HCT116 (cell line): ENCODE results near the gene CYP26B1. TPM values are rescaled to one million over a fixed set of nuclear protein-coding genes. Genes with fewer than 3 reads are reported as not detected.

Experiments used
- ATAC-seq: fragments of 200-7000 bp; cut with Tn5 transposase; 2 replicates; pipeline ENCODE4 v1.9.1; 2020; ENCODE audit warnings: mild to moderate bottlenecking, moderate library complexity
- BruUV-seq: library from RNA; stranded (reverse); fragments of 400-500 nt; replicated peaks from 2 replicates; lab custom pipeline; 2021; lab: Mats Ljungman, UMichigan
- CTCF ChIA-PET: fragments of 300-600 bp; sonication (Branson Sonifier 250); formaldehyde crosslinking; loops from one replicate; lab custom pipeline; 2021; ENCODE audit warnings: antibody characterized with exemption; lab: Charles Lee
- POLR2A ChIA-PET: fragments of 300-600, 350-600 bp; sonication (Branson Sonifier 250); formaldehyde crosslinking; loops from one replicate; lab custom pipeline; 2021; ENCODE audit warnings: antibody characterized with exemption; lab: Charles Lee
- RAD21 ChIA-PET, 2 experiments: fragments of 300-600 bp; sonication (Branson Sonifier 250); formaldehyde crosslinking; loops; one replicate each; lab custom pipeline; 2023; ENCODE audit warnings: low total read pairs in 2 of 2; ENCODE audit not compliant: uncharacterized antibody in 2 of 2, unreplicated experiment in 2 of 2, low non-redundant PET in 1 of 2; lab: Charles Lee
- DNase-seq: peaks from one replicate; pipeline ENCODE4 v3.0.0-alpha.2; 2010; ENCODE audit warnings: low read depth, low spot score
- H2AFZ ChIP-seq: fragments of 200-600 bp; shearing (Covaris generic), sonication (generic); 2 replicates; pipeline ENCODE4 v1.6.1; 2017; ENCODE audit warnings: low read depth, mixed run types, mixed read lengths, antibody characterized with exemption, low read length; ENCODE audit not compliant: poor library complexity, severe bottlenecking
- H3K27ac ChIP-seq: 2 replicates; pipeline ENCODE4 v1.5.1; 2012; ENCODE audit warnings: low read depth, low read length
- H3K27me3 ChIP-seq: fragments of 200-600 bp; sonication (generic); 2 replicates; pipeline ENCODE4 v1.6.1; 2016; ENCODE audit warnings: mixed run types, low read length, mixed read lengths; ENCODE audit not compliant: insufficient read depth
- H3K36me3 ChIP-seq, 2 experiments: fragments of 200-500 bp in 1 of 2; fragments of 200-600 bp in 1 of 2; sonication (Bioruptor generic) in 1 of 2; sonication (generic) in 1 of 2; 2 replicates each; pipeline versions ENCODE4 v1.5.1 to v1.6.1; 2014 to 2016; ENCODE audit warnings: low read length in 2 of 2, inconsistent platforms in 1 of 2, mixed read lengths in 1 of 2, mixed run types in 1 of 2; ENCODE audit not compliant: insufficient read depth in 2 of 2, control insufficient read depth in 1 of 2
- H3K4me1 ChIP-seq, 2 experiments: fragments of 200-600 bp in 1 of 2; sonication (generic) in 1 of 2; 2 replicates each; pipeline versions ENCODE4 v1.5.1 to v1.6.1; 2012 to 2017; ENCODE audit warnings: low read length in 2 of 2, inconsistent platforms in 1 of 2, mild to moderate bottlenecking in 1 of 2, mixed read lengths in 1 of 2, mixed run types in 1 of 2, moderate library complexity in 1 of 2; ENCODE audit not compliant: insufficient read depth in 2 of 2, control insufficient read depth in 1 of 2
- H3K4me2 ChIP-seq: fragments of 200-600 bp; sonication (generic); 2 replicates; pipeline ENCODE4 v1.6.1; 2017; ENCODE audit warnings: mixed run types, low read length, mixed read lengths
- H3K4me3 ChIP-seq, 2 experiments: fragments of 200-600 bp in 1 of 2; sonication (generic) in 1 of 2; replicated peaks in 1 of 2; 2 replicates each; pipeline ENCODE4 v1.5.1; 2011 to 2016; ENCODE audit warnings: low read length in 2 of 2, control low read depth in 1 of 2, low read depth in 1 of 2, mild to moderate bottlenecking in 1 of 2, mixed read lengths in 1 of 2, mixed run types in 1 of 2
- H3K79me2 ChIP-seq: fragments of 200-600 bp; sonication (generic); 2 replicates; pipeline ENCODE4 v1.6.1; 2017; ENCODE audit warnings: mild to moderate bottlenecking, mixed run types, low read length, moderate library complexity, mixed read lengths; ENCODE audit not compliant: insufficient read depth
- H3K9ac ChIP-seq: fragments of 200-600 bp; sonication (generic); 2 replicates; pipeline ENCODE4 v1.6.1; 2016; ENCODE audit warnings: low read length, mixed read lengths
- H3K9me2 ChIP-seq: fragments of 200-600 bp; sonication (generic), shearing (Covaris generic); 2 replicates; pipeline ENCODE4 v1.6.1; 2017; ENCODE audit warnings: mixed run types, mild to moderate bottlenecking, moderate library complexity; ENCODE audit not compliant: insufficient read depth
- H3K9me3 ChIP-seq, 2 experiments: fragments of 200-500 bp in 1 of 2; fragments of 200-600 bp in 1 of 2; sonication (Bioruptor generic) in 1 of 2; sonication (generic) in 1 of 2; 2 replicates each; pipeline ENCODE4 v1.6.1; 2014 to 2017; ENCODE audit warnings: low read length in 2 of 2, mixed read lengths in 2 of 2, inconsistent platforms in 1 of 2, low read depth in 1 of 2, mild to moderate bottlenecking in 1 of 2, mixed run types in 1 of 2, moderate library complexity in 1 of 2; ENCODE audit not compliant: control insufficient read depth in 1 of 2, insufficient read depth in 1 of 2
- H4K20me1 ChIP-seq: fragments of 200-600 bp; sonication (generic), shearing (Covaris generic); 2 replicates; pipeline ENCODE4 v1.6.1; 2017; ENCODE audit warnings: mixed run types, mild to moderate bottlenecking, moderate library complexity; ENCODE audit not compliant: insufficient read depth
- CBX3 ChIP-seq: IDR thresholded peaks from 2 replicates; pipeline ENCODE4 v1.6.1; 2012; ENCODE audit warnings: low read depth
- EGR1 ChIP-seq: IDR thresholded peaks from 2 replicates; pipeline ENCODE4 v1.6.1; 2012; ENCODE audit warnings: low read depth
- ELF1 ChIP-seq: IDR thresholded peaks from 2 replicates; pipeline ENCODE4 v1.6.1; 2012; ENCODE audit warnings: low read depth, borderline replicate concordance
- EZH2phosphoT487 ChIP-seq: fragments of 200-600 bp; IDR thresholded peaks from 2 replicates; pipeline ENCODE4 v1.6.1; 2018; ENCODE audit warnings: antibody characterized with exemption, borderline replicate concordance
- FOSL1 ChIP-seq: IDR thresholded peaks from 2 replicates; pipeline ENCODE4 v1.6.1; 2012; ENCODE audit warnings: low read depth
- MAX ChIP-seq: IDR thresholded peaks from 2 replicates; pipeline ENCODE4 v1.6.1; 2012
- RAD21 ChIP-seq: IDR thresholded peaks from 2 replicates; pipeline ENCODE4 v1.6.1; 2012; ENCODE audit warnings: low read depth, mild to moderate bottlenecking
- REST ChIP-seq: IDR thresholded peaks from 2 replicates; pipeline ENCODE4 v1.6.1; 2012; ENCODE audit warnings: low read depth
- SIN3A ChIP-seq: IDR thresholded peaks from 2 replicates; pipeline ENCODE4 v1.6.1; 2012; ENCODE audit warnings: low read depth
- SP1 ChIP-seq: IDR thresholded peaks from 2 replicates; pipeline ENCODE4 v1.6.1; 2012; ENCODE audit warnings: low read depth
- SRF ChIP-seq: IDR thresholded peaks from 2 replicates; pipeline ENCODE4 v1.6.1; 2012; ENCODE audit warnings: low read depth
- TCF7L2 ChIP-seq: IDR thresholded peaks from 2 replicates; pipeline ENCODE4 v1.7.0; 2011; ENCODE audit warnings: borderline replicate concordance, inconsistent platforms; ENCODE audit not compliant: insufficient read depth, insufficient read length; ENCODE audit errors: extremely low read depth
- YY1 ChIP-seq: IDR thresholded peaks from 2 replicates; pipeline ENCODE4 v1.6.1; 2011; ENCODE audit warnings: low read length, low read depth, moderate library complexity, mild to moderate bottlenecking; ENCODE audit not compliant: insufficient replicate concordance; ENCODE audit errors: extremely low read depth
- ZFX ChIP-seq: fragments of 450-650 bp; IDR thresholded peaks from 2 replicates; pipeline ENCODE4 v1.6.1; 2017
- intact Hi-C: fragments of 100-400 bp; cut with micrococcal nuclease; formaldehyde crosslinking; loops from 2 replicates; pipeline ENCODE4 v1.10.0; 2022
- total RNA-seq: library from RNA; stranded (reverse); gene quantifications from one replicate; pipeline ENCODE4 v1.2.1, GENCODE V29; 2021; ENCODE audit not compliant: unreplicated experiment
- TF ChIP-seq, protein P1 (sequence below): IDR thresholded peaks from 2 replicates; pipeline ENCODE4 v1.6.1; 2011; ENCODE audit warnings: mild to moderate bottlenecking, low read length, moderate library complexity; ENCODE audit not compliant: insufficient replicate concordance; ENCODE audit errors: extremely low read depth

CYP26B1 gene
- total RNA-seq, 1 experiment from 2014 or later = 21.1 TPM

DNA sequence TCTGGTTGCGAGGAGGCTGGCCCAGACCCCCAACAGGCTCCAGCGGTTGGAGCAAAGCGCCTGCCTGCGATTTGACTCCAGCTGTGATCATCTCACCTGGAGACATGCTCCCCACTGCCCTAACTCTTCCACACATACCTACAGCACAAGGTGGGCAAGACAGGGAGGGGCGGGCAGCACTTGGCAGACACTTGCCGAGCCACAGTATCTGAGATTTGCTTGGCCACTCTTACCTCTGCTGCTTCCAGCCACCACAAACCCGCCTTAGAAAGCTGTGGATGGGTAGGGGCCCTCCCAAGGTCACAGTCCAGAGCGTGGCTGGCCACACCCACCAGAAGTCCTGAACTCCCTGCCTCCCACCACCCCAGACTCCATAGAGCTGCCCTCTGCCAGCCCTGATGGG lies 8.2 kb downstream of the CYP26B1 start:
- H3K9ac ChIP-seq = no peak overlapping the region
- CTCF ChIA-PET = interaction anchor here (1.4 kb wide), 1 partner anchor 216 kb away, joined by 3 read pairs; no protein-coding TSS in a partner anchor
- no peak for DNase-seq
- no TSS peak for BruUV-seq
- POLR2A ChIA-PET = no interaction called here
- intact Hi-C loops = no loop called here
- H2AFZ ChIP-seq = no peak overlapping the region
- no peak for ATAC-seq
- H3K79me2 ChIP-seq = no peaks in the 10 kb centered on the region
- TF ChIP-seq ZFX = 0 out of 2 replicates have a peak, but pooled peaks have one; percentile 2
- no peak for TF ChIP-seq ELF1
- no peaks in the 10 kb centered on the region for H3K9me2 ChIP-seq
- no peaks in the 10 kb centered on the region for H3K27me3 ChIP-seq
- no peaks in the 10 kb centered on the region for H3K9me3 ChIP-seq
- peaks cover 13 to 21% of the 10 kb centered on the region in 2 experiments for H3K4me1 ChIP-seq
- H3K36me3 ChIP-seq = no peaks in the 10 kb centered on the region; a peak in 1 of 4 replicates
- no peak overlapping the region for H3K4me2 ChIP-seq
- no peak overlapping the region for H3K27ac ChIP-seq
- RAD21 ChIA-PET = no interaction called here
- H3K4me3 ChIP-seq = no peak overlapping the region
- no peaks in the 10 kb centered on the region for H4K20me1 ChIP-seq

- Histone ChIP-seq H3K27me3 (no peaks in the 10 kb centered on the region), H3K4me1 (peaks cover 11 to 19% of the 10 kb centered on the region in 2 experiments), H3K9me2 (no peaks in the 10 kb centered on the region), H3K36me3 (no peaks in the 10 kb centered on the region; a peak in 1 of 4 replicates), H2AFZ (no peak overlapping the region), H3K4me2 (0 out of 2 replicates have a peak overlapping the region, but pooled peaks have one; percentile 13), H3K9me3 (no peaks in the 10 kb centered on the region), H3K4me3 (no peak overlapping the region), H3K27ac (no peak overlapping the region), H3K9ac (no peak overlapping the region), H4K20me1 (no peaks in the 10 kb centered on the region), H3K79me2 (no peaks in the 10 kb centered on the region)
- RAD21 ChIA-PET = no interaction called here
- intact Hi-C loops = no loop called here
- BruUV-seq = no TSS peak
- CTCF ChIA-PET = interaction anchor here (1.4 to 2.0 kb wide), 2 partner anchors 215 kb away, joined by 3 to 7 read pairs; no protein-coding TSS in a partner anchor
- DNase-seq = no peak
- POLR2A ChIA-PET = no interaction called here
- ATAC-seq = no peak
- TF ChIP-seq RAD21 (no peak), ZFX (no peak), EZH2phosphoT487 (no peak), FOSL1 (no peak), EGR1 (no peak), YY1 (no peak), SIN3A (no peak), REST (no peak), CBX3 (no peak), MAX (no peak), TCF7L2 (no peak), SP1 (no peak), SRF (no peak), ELF1 (no peak)
- TF ChIP-seq, protein P1, sequence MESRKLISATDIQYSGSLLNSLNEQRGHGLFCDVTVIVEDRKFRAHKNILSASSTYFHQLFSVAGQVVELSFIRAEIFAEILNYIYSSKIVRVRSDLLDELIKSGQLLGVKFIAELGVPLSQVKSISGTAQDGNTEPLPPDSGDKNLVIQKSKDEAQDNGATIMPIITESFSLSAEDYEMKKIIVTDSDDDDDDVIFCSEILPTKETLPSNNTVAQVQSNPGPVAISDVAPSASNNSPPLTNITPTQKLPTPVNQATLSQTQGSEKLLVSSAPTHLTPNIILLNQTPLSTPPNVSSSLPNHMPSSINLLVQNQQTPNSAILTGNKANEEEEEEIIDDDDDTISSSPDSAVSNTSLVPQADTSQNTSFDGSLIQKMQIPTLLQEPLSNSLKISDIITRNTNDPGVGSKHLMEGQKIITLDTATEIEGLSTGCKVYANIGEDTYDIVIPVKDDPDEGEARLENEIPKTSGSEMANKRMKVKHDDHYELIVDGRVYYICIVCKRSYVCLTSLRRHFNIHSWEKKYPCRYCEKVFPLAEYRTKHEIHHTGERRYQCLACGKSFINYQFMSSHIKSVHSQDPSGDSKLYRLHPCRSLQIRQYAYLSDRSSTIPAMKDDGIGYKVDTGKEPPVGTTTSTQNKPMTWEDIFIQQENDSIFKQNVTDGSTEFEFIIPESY = no peak
Measured at GRCh38 chr2:72138921-72139381, 8.7 kb downstream of the CYP26B1 start.
